HCT116 (cell line): ENCODE data around the gene CD82. TPM values are rescaled to one million over a fixed set of nuclear protein-coding genes. Genes with fewer than 3 reads are reported as not detected.
A peak's percentile ranks its signal among the peaks of the same experiment; 100 is the strongest.

Source experiments
- ATAC-seq: fragments of 200-7000 bp; cut with Tn5 transposase; 2 replicates; pipeline ENCODE4 v1.9.1; 2020; ENCODE audit warnings: mild to moderate bottlenecking, moderate library complexity
- BruUV-seq: library from RNA; stranded (reverse); fragments of 400-500 nt; replicated peaks from 2 replicates; lab custom pipeline; 2021; lab: Mats Ljungman, UMichigan
- CTCF ChIA-PET: fragments of 300-600 bp; sonication (Branson Sonifier 250); formaldehyde crosslinking; loops from one replicate; lab custom pipeline; 2021; ENCODE audit warnings: antibody characterized with exemption; lab: Charles Lee
- POLR2A ChIA-PET: fragments of 300-600, 350-600 bp; sonication (Branson Sonifier 250); formaldehyde crosslinking; loops from one replicate; lab custom pipeline; 2021; ENCODE audit warnings: antibody characterized with exemption; lab: Charles Lee
- RAD21 ChIA-PET, 2 experiments: fragments of 300-600 bp; sonication (Branson Sonifier 250); formaldehyde crosslinking; loops; one replicate each; lab custom pipeline; 2023; ENCODE audit warnings: low total read pairs in 2 of 2; ENCODE audit not compliant: uncharacterized antibody in 2 of 2, unreplicated experiment in 2 of 2, low non-redundant PET in 1 of 2; lab: Charles Lee
- DNase-seq: peaks from one replicate; pipeline ENCODE4 v3.0.0-alpha.2; 2010; ENCODE audit warnings: low read depth, low spot score
- H2AFZ ChIP-seq: fragments of 200-600 bp; shearing (Covaris generic), sonication (generic); 2 replicates; pipeline ENCODE4 v1.6.1; 2017; ENCODE audit warnings: low read depth, mixed run types, mixed read lengths, antibody characterized with exemption, low read length; ENCODE audit not compliant: poor library complexity, severe bottlenecking
- H3K27ac ChIP-seq: 2 replicates; pipeline ENCODE4 v1.5.1; 2012; ENCODE audit warnings: low read depth, low read length
- H3K27me3 ChIP-seq: fragments of 200-600 bp; sonication (generic); 2 replicates; pipeline ENCODE4 v1.6.1; 2016; ENCODE audit warnings: mixed run types, low read length, mixed read lengths; ENCODE audit not compliant: insufficient read depth
- H3K36me3 ChIP-seq, 2 experiments: fragments of 200-500 bp in 1 of 2; fragments of 200-600 bp in 1 of 2; sonication (Bioruptor generic) in 1 of 2; sonication (generic) in 1 of 2; 2 replicates each; pipeline versions ENCODE4 v1.5.1 to v1.6.1; 2014 to 2016; ENCODE audit warnings: low read length in 2 of 2, inconsistent platforms in 1 of 2, mixed read lengths in 1 of 2, mixed run types in 1 of 2; ENCODE audit not compliant: insufficient read depth in 2 of 2, control insufficient read depth in 1 of 2
- H3K4me1 ChIP-seq, 2 experiments: fragments of 200-600 bp in 1 of 2; sonication (generic) in 1 of 2; 2 replicates each; pipeline versions ENCODE4 v1.5.1 to v1.6.1; 2012 to 2017; ENCODE audit warnings: low read length in 2 of 2, inconsistent platforms in 1 of 2, mild to moderate bottlenecking in 1 of 2, mixed read lengths in 1 of 2, mixed run types in 1 of 2, moderate library complexity in 1 of 2; ENCODE audit not compliant: insufficient read depth in 2 of 2, control insufficient read depth in 1 of 2
- H3K4me2 ChIP-seq: fragments of 200-600 bp; sonication (generic); 2 replicates; pipeline ENCODE4 v1.6.1; 2017; ENCODE audit warnings: mixed run types, low read length, mixed read lengths
- H3K4me3 ChIP-seq, 2 experiments: fragments of 200-600 bp in 1 of 2; sonication (generic) in 1 of 2; replicated peaks in 1 of 2; 2 replicates each; pipeline ENCODE4 v1.5.1; 2011 to 2016; ENCODE audit warnings: low read length in 2 of 2, control low read depth in 1 of 2, low read depth in 1 of 2, mild to moderate bottlenecking in 1 of 2, mixed read lengths in 1 of 2, mixed run types in 1 of 2
- H3K79me2 ChIP-seq: fragments of 200-600 bp; sonication (generic); 2 replicates; pipeline ENCODE4 v1.6.1; 2017; ENCODE audit warnings: mild to moderate bottlenecking, mixed run types, low read length, moderate library complexity, mixed read lengths; ENCODE audit not compliant: insufficient read depth
- H3K9ac ChIP-seq: fragments of 200-600 bp; sonication (generic); 2 replicates; pipeline ENCODE4 v1.6.1; 2016; ENCODE audit warnings: low read length, mixed read lengths
- H3K9me2 ChIP-seq: fragments of 200-600 bp; sonication (generic), shearing (Covaris generic); 2 replicates; pipeline ENCODE4 v1.6.1; 2017; ENCODE audit warnings: mixed run types, mild to moderate bottlenecking, moderate library complexity; ENCODE audit not compliant: insufficient read depth
- H3K9me3 ChIP-seq, 2 experiments: fragments of 200-500 bp in 1 of 2; fragments of 200-600 bp in 1 of 2; sonication (Bioruptor generic) in 1 of 2; sonication (generic) in 1 of 2; 2 replicates each; pipeline ENCODE4 v1.6.1; 2014 to 2017; ENCODE audit warnings: low read length in 2 of 2, mixed read lengths in 2 of 2, inconsistent platforms in 1 of 2, low read depth in 1 of 2, mild to moderate bottlenecking in 1 of 2, mixed run types in 1 of 2, moderate library complexity in 1 of 2; ENCODE audit not compliant: control insufficient read depth in 1 of 2, insufficient read depth in 1 of 2
- H4K20me1 ChIP-seq: fragments of 200-600 bp; sonication (generic), shearing (Covaris generic); 2 replicates; pipeline ENCODE4 v1.6.1; 2017; ENCODE audit warnings: mixed run types, mild to moderate bottlenecking, moderate library complexity; ENCODE audit not compliant: insufficient read depth
- CEBPB ChIP-seq: IDR thresholded peaks from 2 replicates; pipeline ENCODE4 v1.6.1; 2012; ENCODE audit warnings: low read depth
- CTCF ChIP-seq, 3 experiments: fragments of 200-600 bp in 1 of 3; sonication (generic) in 1 of 3; IDR thresholded peaks in 2 of 3; conservative IDR thresholded peaks in 1 of 3; 2 replicates each; pipeline ENCODE4 v1.5.1; 2012 to 2017; ENCODE audit warnings: low read depth in 2 of 3, low read length in 2 of 3, antibody characterized with exemption in 1 of 3, borderline replicate concordance in 1 of 3, control low read depth in 1 of 3, mild to moderate bottlenecking in 1 of 3, mixed read lengths in 1 of 3, mixed run types in 1 of 3, moderate library complexity in 1 of 3; ENCODE audit not compliant: insufficient read depth in 1 of 3
- FOSL1 ChIP-seq: IDR thresholded peaks from 2 replicates; pipeline ENCODE4 v1.6.1; 2012; ENCODE audit warnings: low read depth
- MAX ChIP-seq: IDR thresholded peaks from 2 replicates; pipeline ENCODE4 v1.6.1; 2012
- RAD21 ChIP-seq: IDR thresholded peaks from 2 replicates; pipeline ENCODE4 v1.6.1; 2012; ENCODE audit warnings: low read depth, mild to moderate bottlenecking
- SIN3A ChIP-seq: IDR thresholded peaks from 2 replicates; pipeline ENCODE4 v1.6.1; 2012; ENCODE audit warnings: low read depth
- SP1 ChIP-seq: IDR thresholded peaks from 2 replicates; pipeline ENCODE4 v1.6.1; 2012; ENCODE audit warnings: low read depth
- YY1 ChIP-seq: IDR thresholded peaks from 2 replicates; pipeline ENCODE4 v1.6.1; 2011; ENCODE audit warnings: low read length, low read depth, moderate library complexity, mild to moderate bottlenecking; ENCODE audit not compliant: insufficient replicate concordance; ENCODE audit errors: extremely low read depth
- ZNF274 ChIP-seq: fragments of 200-500 bp; sonication (Bioruptor generic); IDR thresholded peaks from 2 replicates; pipeline ENCODE4 v1.6.1; 2014; ENCODE audit warnings: mild to moderate bottlenecking, low read depth, low read length, inconsistent platforms
- intact Hi-C: fragments of 100-400 bp; cut with micrococcal nuclease; formaldehyde crosslinking; loops from 2 replicates; pipeline ENCODE4 v1.10.0; 2022
- total RNA-seq: library from RNA; stranded (reverse); gene quantifications from one replicate; pipeline ENCODE4 v1.2.1, GENCODE V29; 2021; ENCODE audit not compliant: unreplicated experiment

The CD82 gene
- total RNA-seq, 1 experiment from 2014 or later, result 16.7 TPM

- CTCF ChIA-PET, result interaction anchor here (0.9 to 1.5 kb wide), 2 partner anchors 23 to 253 kb away, joined by 3 read pairs; no protein-coding TSS in a partner anchor
- H3K4me1 ChIP-seq, result no peaks in the 10 kb centered on the region
- no peak overlapping the region for H3K27ac ChIP-seq
- H4K20me1 ChIP-seq, result no peaks in the 10 kb centered on the region
- ATAC-seq, result 0 out of 2 replicates have a peak, but pooled peaks have one; percentile 14
- BruUV-seq, result no TSS peak
- H3K9me2 ChIP-seq, result no peaks in the 10 kb centered on the region
- no peaks in the 10 kb centered on the region for H3K79me2 ChIP-seq
- no peak overlapping the region for H3K4me3 ChIP-seq
- no peak for DNase-seq
- H3K4me2 ChIP-seq, result no peak overlapping the region
- intact Hi-C loops, result loop anchor here (1.0 kb wide), 1 partner anchor 236 kb away; no protein-coding TSS in a partner anchor
- no peak for TF ChIP-seq FOSL1
- no peak for TF ChIP-seq MAX
- TF ChIP-seq SP1, result no peak
- TF ChIP-seq YY1, result no peak
- TF ChIP-seq CEBPB, result no peak
- TF ChIP-seq ZNF274, result no peak
- H2AFZ ChIP-seq, result no peak overlapping the region
- no peaks in the 10 kb centered on the region for H3K36me3 ChIP-seq
- no peak overlapping the region for H3K9ac ChIP-seq
- H3K27me3 ChIP-seq, result no peaks in the 10 kb centered on the region
- RAD21 ChIA-PET, result interaction anchor here in 1 of 2 experiments (1.2 kb wide), 1 partner anchor 253 kb away, joined by 4 read pairs; no protein-coding TSS in a partner anchor
- POLR2A ChIA-PET, result no interaction called here
- no peaks in the 10 kb centered on the region for H3K9me3 ChIP-seq
Observed at GRCh38 chr11:44657836-44658505, 92.5 kb downstream of the CD82 start.

- POLR2A ChIA-PET, result no interaction called here
- H2AFZ ChIP-seq, result no peak overlapping the region
- no peaks in the 10 kb centered on the region for H4K20me1 ChIP-seq
- TF ChIP-seq RAD21 (peak; percentile 76), SIN3A (no peak), CTCF (IDR thresholded peaks at IDR 0.05 in 2 of 3, conservative IDR thresholded peaks at IDR 0.05 in 1 of 3; ENCODE audit: borderline replicate concordance in 1 of 3, insufficient read depth in 1 of 3, low read depth in 2 of 3, low read length in 2 of 3) (peak; percentile 55 to 62 (median 60); a peak in 5 of 6 replicates)
- no peak overlapping the region for H3K27ac ChIP-seq
- no peaks in the 10 kb centered on the region for H3K27me3 ChIP-seq
- no peak overlapping the region for H3K4me2 ChIP-seq
- no peaks in the 10 kb centered on the region for H3K9me2 ChIP-seq
- H3K79me2 ChIP-seq, result no peaks in the 10 kb centered on the region
- H3K4me1 ChIP-seq, result no peaks in the 10 kb centered on the region
- CTCF ChIA-PET, result interaction anchor here (0.9 to 1.5 kb wide), 2 partner anchors 24 to 253 kb away, joined by 3 read pairs; no protein-coding TSS in a partner anchor
- BruUV-seq, result no TSS peak
- ATAC-seq (peak; percentile 87), DNase-seq (no peak)
- H3K9me3 ChIP-seq, result no peaks in the 10 kb centered on the region
- no peaks in the 10 kb centered on the region for H3K36me3 ChIP-seq
- intact Hi-C loops, result loop anchor here (1.0 kb wide), 1 partner anchor 236 kb away; no protein-coding TSS in a partner anchor
- H3K4me3 ChIP-seq, result no peak overlapping the region
- RAD21 ChIA-PET, result interaction anchor here in 1 of 2 experiments (1.2 kb wide), 1 partner anchor 253 kb away, joined by 4 read pairs; no protein-coding TSS in a partner anchor
- no peak overlapping the region for H3K9ac ChIP-seq
Observed at GRCh38 chr11:44658506-44658850, 93.0 kb downstream of the CD82 start.
